Measurements from ENCODE around the gene LRRTM2. TPM values are rescaled to one million over a fixed set of nuclear protein-coding genes. Genes with fewer than 3 reads are reported as not detected.

LRRTM2 gene
- total and polyA plus RNA-seq, 8 donors: 0.16 to 2.9 (median 1.0) TPM

GRCh38 chr5:138914338-138914737, 39.2 kb upstream of the LRRTM2 start:
- no peak overlapping the region for H3K4me3 ChIP-seq
- no peaks in the 10 kb centered on the region for H3K9me3 ChIP-seq
- TF ChIP-seq CTCF (IDR thresholded peaks at IDR 0.05): no peak
- no peak for DNase-seq
- no peaks in the 10 kb centered on the region for H3K27me3 ChIP-seq
- no peak for ATAC-seq
- intact Hi-C loops (cut with DNase I): no loop called here
- no peaks in the 10 kb centered on the region for H3K4me1 ChIP-seq
- peaks cover 0 to 49% of the 10 kb centered on the region in 2 donors for H3K36me3 ChIP-seq
- no peak overlapping the region for H3K27ac ChIP-seq

- no peak overlapping the region for H3K27ac ChIP-seq
- no peaks in the 10 kb centered on the region for H3K9me3 ChIP-seq
- H3K4me3 ChIP-seq: no peak overlapping the region
- intact Hi-C loops (cut with DNase I): no loop called here
- no peaks in the 10 kb centered on the region for H3K4me1 ChIP-seq
- ATAC-seq (no peak), DNase-seq (no peak)
- peaks cover 0 to 49% of the 10 kb centered on the region in 2 donors for H3K36me3 ChIP-seq
- no peaks in the 10 kb centered on the region for H3K27me3 ChIP-seq
- TF ChIP-seq CTCF (IDR thresholded peaks at IDR 0.05): no peak
Observed at GRCh38 chr5:138913773-138914172, 38.6 kb upstream of the LRRTM2 start.

GRCh38 chr5:138912093-138912492, 37.0 kb upstream of the LRRTM2 start:
- intact Hi-C loops (cut with DNase I): no loop called here
- no peaks in the 10 kb centered on the region for H3K9me3 ChIP-seq
- H3K4me1 ChIP-seq: no peaks in the 10 kb centered on the region
- DNase-seq (no peak), ATAC-seq (no peak)
- peaks cover 0 to 52% of the 10 kb centered on the region in 2 donors for H3K36me3 ChIP-seq
- no peak overlapping the region for H3K4me3 ChIP-seq
- no peak for TF ChIP-seq CTCF (IDR thresholded peaks at IDR 0.05)
- no peak overlapping the region for H3K27ac ChIP-seq
- no peaks in the 10 kb centered on the region for H3K27me3 ChIP-seq

- TF ChIP-seq CTCF (IDR thresholded peaks at IDR 0.05): no peak
- H3K27ac ChIP-seq: no peak overlapping the region
- no peak overlapping the region for H3K4me3 ChIP-seq
- no peak for DNase-seq
- no peaks in the 10 kb centered on the region for H3K27me3 ChIP-seq
- H3K9me3 ChIP-seq: no peaks in the 10 kb centered on the region
- intact Hi-C loops (cut with DNase I): no loop called here
- no peaks in the 10 kb centered on the region for H3K4me1 ChIP-seq
- H3K36me3 ChIP-seq: peaks cover 0 to 58% of the 10 kb centered on the region in 2 donors
- ATAC-seq: no peak
Observed at GRCh38 chr5:138911441-138911840, 36.3 kb upstream of the LRRTM2 start.

- ATAC-seq: no peak
- intact Hi-C loops (cut with DNase I): no loop called here
- H3K9me3 ChIP-seq: no peaks in the 10 kb centered on the region
- no peak overlapping the region for H3K27ac ChIP-seq
- no peak for DNase-seq
- H3K4me1 ChIP-seq: no peaks in the 10 kb centered on the region
- H3K27me3 ChIP-seq: no peaks in the 10 kb centered on the region
- peaks cover 0 to 63% of the 10 kb centered on the region in 2 donors for H3K36me3 ChIP-seq
- TF ChIP-seq CTCF (IDR thresholded peaks at IDR 0.05): no peak
- H3K4me3 ChIP-seq: no peak overlapping the region
Observed at GRCh38 chr5:138910546-138911185, 35.5 kb upstream of the LRRTM2 start.
